Left ventricle myocardium inferior (tissue), 1 donor: ENCODE data around the gene CREB1. TPM values are rescaled to one million over a fixed set of nuclear protein-coding genes. Genes with fewer than 3 reads are reported as not detected.
A peak's percentile ranks its signal among the peaks of the same experiment; 100 is the strongest.

Experiments
- DNase-seq: peaks from one replicate; pipeline ENCODE4 v3.0.0-alpha.2; 2020
- H3K27ac ChIP-seq: fragments of 200-600 bp; replicated peaks from 2 replicates; pipeline ENCODE4 v1.8.0; 2021
- H3K27me3 ChIP-seq: fragments of 200-600 bp; 2 replicates; pipeline ENCODE4 v1.8.0; 2021; ENCODE audit warnings: low read depth
- H3K36me3 ChIP-seq: fragments of 200-600 bp; 2 replicates; pipeline ENCODE4 v1.8.0; 2021
- H3K4me1 ChIP-seq: fragments of 200-600 bp; 2 replicates; pipeline ENCODE4 v1.8.0; 2021
- H3K4me3 ChIP-seq: fragments of 200-600 bp; 2 replicates; pipeline ENCODE4 v1.8.0; 2021; ENCODE audit warnings: mild to moderate bottlenecking, moderate library complexity
- H3K9me3 ChIP-seq: fragments of 200-600 bp; replicated peaks from 2 replicates; pipeline ENCODE4 v1.8.0; 2021
- intact Hi-C: fragments of 100-400 bp; cut with micrococcal nuclease; formaldehyde crosslinking; loops from one replicate; pipeline ENCODE4 v1.11.0; 2022
- total RNA-seq: library from RNA; stranded (reverse); fragmentation: NEBNext Ultra II Directional; extraction: Animal tissue kit (Norgen Biotek cat#: 25700); gene quantifications from one replicate; pipeline ENCODE4 v1.2.1, GENCODE V29; 2021
- TF ChIP-seq, protein P1 (sequence below): fragments of 200-600 bp; IDR thresholded peaks from 2 replicates; pipeline ENCODE4 v1.8.0; 2021; ENCODE audit warnings: antibody characterized with exemption, mild to moderate bottlenecking, borderline replicate concordance
- donor health status: DM: no; HTN: yes; CAD: no; lungs with severe emphysema.

Gene CREB1
- total RNA-seq, 1 donor from 2014 or later: 50.5 TPM

DNA sequence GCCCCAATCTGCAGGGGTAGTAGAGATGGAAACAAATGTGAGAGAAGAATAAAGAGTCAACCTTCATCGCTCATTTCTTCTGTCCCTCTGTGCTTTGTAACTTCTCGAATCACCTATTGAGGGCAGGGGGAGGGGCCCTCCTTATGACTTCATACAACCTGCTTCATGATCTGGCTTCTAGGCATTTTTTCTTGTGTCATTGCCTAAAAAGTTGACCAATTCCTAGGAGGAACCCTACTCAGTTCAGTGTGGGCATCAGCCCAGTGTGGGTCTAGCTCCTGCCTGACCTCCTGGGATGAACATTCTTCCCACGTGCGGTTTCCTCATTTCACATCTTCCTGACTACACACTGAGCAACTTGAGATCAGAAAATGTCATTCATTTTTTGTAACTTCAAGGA lies 46.3 kb upstream of the CREB1 start:
- TF ChIP-seq, protein P1, sequence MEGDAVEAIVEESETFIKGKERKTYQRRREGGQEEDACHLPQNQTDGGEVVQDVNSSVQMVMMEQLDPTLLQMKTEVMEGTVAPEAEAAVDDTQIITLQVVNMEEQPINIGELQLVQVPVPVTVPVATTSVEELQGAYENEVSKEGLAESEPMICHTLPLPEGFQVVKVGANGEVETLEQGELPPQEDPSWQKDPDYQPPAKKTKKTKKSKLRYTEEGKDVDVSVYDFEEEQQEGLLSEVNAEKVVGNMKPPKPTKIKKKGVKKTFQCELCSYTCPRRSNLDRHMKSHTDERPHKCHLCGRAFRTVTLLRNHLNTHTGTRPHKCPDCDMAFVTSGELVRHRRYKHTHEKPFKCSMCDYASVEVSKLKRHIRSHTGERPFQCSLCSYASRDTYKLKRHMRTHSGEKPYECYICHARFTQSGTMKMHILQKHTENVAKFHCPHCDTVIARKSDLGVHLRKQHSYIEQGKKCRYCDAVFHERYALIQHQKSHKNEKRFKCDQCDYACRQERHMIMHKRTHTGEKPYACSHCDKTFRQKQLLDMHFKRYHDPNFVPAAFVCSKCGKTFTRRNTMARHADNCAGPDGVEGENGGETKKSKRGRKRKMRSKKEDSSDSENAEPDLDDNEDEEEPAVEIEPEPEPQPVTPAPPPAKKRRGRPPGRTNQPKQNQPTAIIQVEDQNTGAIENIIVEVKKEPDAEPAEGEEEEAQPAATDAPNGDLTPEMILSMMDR: no peak
- Histone ChIP-seq H3K27me3 (no peaks in the 10 kb centered on the region), H3K4me3 (no peak overlapping the region), H3K4me1 (peaks cover 44% of the 10 kb centered on the region), H3K36me3 (no peaks in the 10 kb centered on the region), H3K9me3 (no peaks in the 10 kb centered on the region), H3K27ac (peak overlapping the region; percentile 85)
- DNase-seq: no peak
- intact Hi-C loops: loop anchor here (10.0 kb wide), 1 partner anchor 789 kb away; no protein-coding TSS in a partner anchor

DNA sequence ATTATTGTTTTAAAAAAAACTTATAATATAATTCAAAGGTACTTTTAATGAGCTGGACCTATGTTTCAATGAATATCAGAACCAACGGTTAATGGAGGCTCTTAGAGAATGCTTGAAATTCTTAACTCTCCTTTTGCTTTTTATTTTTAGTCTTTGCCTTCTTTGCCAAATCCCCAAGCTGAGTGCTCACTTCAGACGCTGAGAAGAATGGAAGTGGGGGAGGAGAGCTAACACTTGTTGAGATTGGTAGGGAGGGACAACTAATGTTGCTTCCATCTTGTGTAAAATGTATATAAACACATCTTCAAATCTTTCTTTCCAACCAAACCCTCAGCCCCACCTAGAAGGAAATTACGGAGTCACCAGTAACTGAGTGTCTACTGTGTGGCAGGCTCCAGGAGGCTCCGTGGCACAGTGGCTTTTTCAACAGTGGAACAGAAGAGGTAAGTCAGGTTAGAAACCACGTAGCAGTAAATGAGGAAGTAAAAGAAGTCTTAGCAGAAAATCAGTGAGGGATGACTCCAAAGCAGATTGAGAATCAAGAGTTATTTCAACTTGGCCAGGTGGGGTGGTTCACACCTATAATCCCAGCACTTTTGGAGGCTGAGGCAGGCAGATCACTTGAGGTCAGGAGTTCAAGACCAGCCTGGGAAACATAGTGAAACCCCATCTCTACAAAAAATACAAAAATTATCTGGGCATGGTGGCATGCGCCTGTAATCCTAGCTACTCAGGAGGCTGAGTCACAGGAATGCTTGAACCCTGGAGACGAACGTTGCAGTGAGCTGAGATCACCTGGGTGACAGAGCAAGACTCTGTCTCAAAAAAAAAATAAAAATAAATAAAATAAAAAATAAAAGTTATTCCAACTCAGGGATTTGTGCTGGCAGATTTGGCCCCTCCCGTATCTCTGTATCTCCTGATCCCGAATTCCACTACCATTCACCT lies 45.0 kb upstream of the CREB1 start:
- Histone ChIP-seq H3K27ac (peak overlapping the region; percentile 85), H3K4me1 (peaks cover 44% of the 10 kb centered on the region), H3K9me3 (no peaks in the 10 kb centered on the region), H3K27me3 (no peaks in the 10 kb centered on the region), H3K36me3 (no peaks in the 10 kb centered on the region), H3K4me3 (no peak overlapping the region)
- DNase-seq: no peak
- intact Hi-C loops: loop anchor here (10.0 kb wide), 1 partner anchor 790 kb away; no protein-coding TSS in a partner anchor
- TF ChIP-seq, protein P1: no peak

DNA sequence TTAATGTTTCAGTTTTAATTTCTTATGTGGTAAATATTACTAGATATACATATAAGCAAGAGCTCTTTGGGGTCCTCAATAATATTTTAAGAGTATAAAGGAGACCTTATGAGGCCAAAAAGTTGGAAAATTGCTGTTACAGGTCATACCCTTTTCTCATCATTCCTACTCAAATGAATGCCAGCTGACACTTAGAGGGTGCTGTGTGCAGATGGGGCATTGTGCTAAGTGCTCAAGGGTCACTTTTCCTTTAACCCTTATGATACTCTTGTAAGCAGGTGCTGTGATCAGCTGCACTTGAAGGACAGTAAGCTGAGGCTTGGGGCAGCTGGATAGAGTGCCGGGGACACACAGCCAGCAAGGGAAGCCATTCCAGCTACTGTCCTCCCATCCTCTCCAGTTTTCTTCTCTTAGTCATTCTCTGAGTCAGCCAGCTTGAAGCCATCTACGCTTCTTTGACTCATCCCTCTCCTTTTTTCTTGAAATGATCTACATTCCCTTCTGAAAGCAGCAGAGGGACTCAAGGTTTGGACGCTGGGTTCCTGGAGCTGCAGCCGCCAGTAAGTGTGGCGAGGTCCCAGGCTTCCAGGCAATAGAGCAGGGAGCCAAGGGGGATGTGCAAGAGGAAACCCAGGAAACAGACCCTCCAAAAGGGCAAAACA lies 42.0 kb upstream of the CREB1 start:
- Histone ChIP-seq H3K27ac (peak overlapping the region; percentile 82), H3K4me3 (no peak overlapping the region), H3K27me3 (no peaks in the 10 kb centered on the region), H3K36me3 (no peaks in the 10 kb centered on the region), H3K9me3 (no peaks in the 10 kb centered on the region), H3K4me1 (peaks cover 28% of the 10 kb centered on the region)
- intact Hi-C loops: loop anchor here (10.0 kb wide), 1 partner anchor 793 kb away; no protein-coding TSS in a partner anchor
- TF ChIP-seq, protein P1: no peak
- DNase-seq: no peak

DNA sequence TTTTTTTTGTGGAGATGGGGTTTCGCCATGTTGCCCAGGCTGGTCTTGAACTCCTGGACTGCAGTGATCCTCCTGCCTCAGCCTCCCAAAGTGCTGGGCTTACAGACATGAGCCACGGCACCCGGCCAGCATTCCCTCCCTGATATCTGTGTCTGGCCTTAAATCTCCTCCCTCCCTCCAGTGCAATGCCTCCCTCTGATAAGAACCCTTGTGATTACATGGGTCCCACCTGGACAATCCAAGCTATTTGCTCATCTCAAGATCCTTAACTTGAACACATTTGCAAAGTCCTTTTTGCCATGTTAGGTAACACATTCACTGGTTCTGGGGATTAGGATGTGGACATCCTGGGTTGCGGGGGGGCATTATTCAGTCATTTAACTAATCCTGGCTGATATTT lies 40.5 kb upstream of the CREB1 start:
- no peak for DNase-seq
- H3K4me3 ChIP-seq: no peak overlapping the region
- H3K27ac ChIP-seq: peak overlapping the region; percentile 82
- no peaks in the 10 kb centered on the region for H3K9me3 ChIP-seq
- intact Hi-C loops: loop anchor here (10.0 kb wide), 1 partner anchor 794 kb away; no protein-coding TSS in a partner anchor
- TF ChIP-seq, protein P1: no peak
- no peaks in the 10 kb centered on the region for H3K36me3 ChIP-seq
- peaks cover 15% of the 10 kb centered on the region for H3K4me1 ChIP-seq
- no peaks in the 10 kb centered on the region for H3K27me3 ChIP-seq

DNA sequence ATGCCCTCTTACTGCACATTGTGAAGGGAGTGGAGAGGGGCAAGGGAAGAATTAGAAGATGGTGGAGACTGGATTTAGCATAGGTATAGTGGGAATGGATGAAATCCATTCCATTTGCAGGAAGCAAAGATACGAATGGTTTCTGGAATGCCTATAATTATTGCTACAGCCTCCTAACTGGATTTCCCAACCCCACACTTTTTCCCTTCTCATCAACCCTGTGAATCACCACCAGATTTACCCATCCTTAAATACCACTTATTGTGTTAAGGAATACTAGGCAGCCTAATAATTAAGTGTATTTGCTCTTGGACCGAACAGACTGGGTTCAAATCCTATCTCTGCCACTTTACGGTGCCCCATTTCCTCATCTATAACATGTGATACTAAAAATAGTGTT lies 39.3 kb upstream of the CREB1 start:
- DNase-seq: no peak
- intact Hi-C loops: no loop called here
- peak overlapping the region; percentile 82 for H3K27ac ChIP-seq
- H3K4me1 ChIP-seq: peaks cover 15% of the 10 kb centered on the region
- no peak overlapping the region for H3K4me3 ChIP-seq
- H3K27me3 ChIP-seq: no peaks in the 10 kb centered on the region
- H3K36me3 ChIP-seq: no peaks in the 10 kb centered on the region
- H3K9me3 ChIP-seq: no peaks in the 10 kb centered on the region
- TF ChIP-seq, protein P1: no peak
